Measurements from ENCODE around the gene OPTC. TPM values are rescaled to one million over a fixed set of nuclear protein-coding genes. Genes with fewer than 3 reads are reported as not detected.

The OPTC gene
- total RNA-seq, 4 donors from 2014 or later: not detected

DNA sequence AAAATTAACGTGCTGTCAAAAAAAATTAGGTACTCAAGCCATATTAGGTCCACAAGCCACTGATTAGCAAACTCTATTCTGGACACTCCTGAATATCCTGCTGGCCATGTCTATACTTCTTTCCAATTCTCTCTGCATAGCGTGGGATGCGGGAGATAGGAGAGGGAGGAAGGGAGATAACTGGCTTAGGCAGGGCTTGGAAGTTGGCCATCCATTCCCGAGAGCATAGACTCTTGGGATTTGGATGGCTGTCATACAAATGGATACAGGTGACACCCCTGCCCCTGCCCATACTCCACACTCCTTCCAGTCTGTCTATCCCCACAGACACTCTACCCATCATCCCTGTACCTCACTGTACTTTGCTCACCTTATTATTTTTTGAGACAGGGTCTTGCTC, 20.7 kb upstream of the OPTC start:
- TF ChIP-seq CTCF (IDR thresholded peaks at IDR 0.05): no peak
- DNase-seq (ENCODE audit: low spot score): no peak
- ATAC-seq (ENCODE audit: low FRiP score): no peak

DNA sequence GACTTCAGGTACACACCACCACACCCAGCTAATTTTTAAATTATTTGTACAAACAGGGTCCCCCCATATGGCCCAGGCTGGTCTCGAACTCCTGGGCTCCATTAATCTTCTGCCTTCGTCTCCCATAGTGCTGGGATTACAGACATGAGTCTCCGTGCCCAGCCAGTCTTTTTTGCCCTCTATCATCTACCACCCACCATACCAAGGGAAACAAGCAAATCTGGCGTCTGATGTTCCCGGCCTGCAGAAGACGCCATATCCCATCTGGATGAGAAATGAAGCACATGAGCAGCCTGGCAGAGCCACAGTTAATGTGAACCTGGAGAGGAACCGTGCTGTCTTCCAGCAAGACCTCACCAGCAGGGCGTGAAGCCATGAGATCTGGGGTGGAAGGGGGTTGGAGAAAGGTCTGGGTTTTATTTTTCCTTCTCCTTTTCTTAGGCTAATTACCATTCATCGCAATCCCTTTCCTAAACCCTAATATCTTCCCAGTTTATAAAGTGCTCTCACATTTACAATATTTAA, 20.1 kb upstream of the OPTC start:
- ATAC-seq (ENCODE audit: low FRiP score): no peak
- DNase-seq (ENCODE audit: low spot score): no peak
- no peak for TF ChIP-seq CTCF (IDR thresholded peaks at IDR 0.05)

- no peak for DNase-seq (ENCODE audit: low spot score)
- TF ChIP-seq CTCF (IDR thresholded peaks at IDR 0.05): no peak
- peak; percentile 33 for ATAC-seq (ENCODE audit: low FRiP score)
These were observed 18.7 kb upstream of the OPTC start, which contains the start of gene PRELP for GRCh38 chr1:203475012-203475981. PRELP (plus strand) TSS chr1:203475806; CDS start chr1:203483185, 7,379 bp downstream.

GRCh38 chr1:203476216-203476814, 17.6 kb upstream of the OPTC start:
- DNase-seq (ENCODE audit: low spot score) (no peak), ATAC-seq (ENCODE audit: low FRiP score) (no peak)
- TF ChIP-seq CTCF (IDR thresholded peaks at IDR 0.05): no peak

GRCh38 chr1:203477748-203478147, 16.2 kb upstream of the OPTC start:
- no peak for TF ChIP-seq CTCF (IDR thresholded peaks at IDR 0.05)
- DNase-seq (ENCODE audit: low spot score) (no peak), ATAC-seq (ENCODE audit: low FRiP score) (no peak)

DNA sequence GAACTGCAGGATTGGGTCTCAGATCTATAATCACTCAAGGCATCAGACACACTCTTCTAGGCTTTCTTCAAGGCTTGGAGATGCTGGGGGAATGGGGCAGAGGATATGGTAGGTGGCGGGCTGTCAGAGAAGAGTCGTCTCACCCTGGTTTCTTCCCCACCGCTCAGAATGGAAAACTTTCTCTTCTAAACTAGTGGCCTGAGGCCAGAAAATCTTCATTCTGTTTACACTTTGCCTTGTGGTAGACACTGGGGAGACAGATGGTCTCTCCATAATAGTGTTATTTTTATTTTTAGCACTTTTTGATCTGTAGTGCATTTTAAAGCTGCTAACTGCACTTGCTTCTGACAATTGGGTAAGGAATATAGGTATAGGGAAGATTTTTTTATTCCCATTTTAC, 15.7 kb upstream of the OPTC start:
- DNase-seq (ENCODE audit: low spot score) (no peak), ATAC-seq (ENCODE audit: low FRiP score) (no peak)
- no peak for TF ChIP-seq CTCF (IDR thresholded peaks at IDR 0.05)

Measured in omental fat pad (tissue), 4 donors.